ENCODE results near the gene NAPG. TPM values are rescaled to one million over a fixed set of nuclear protein-coding genes. Genes with fewer than 3 reads are reported as not detected.

Gene NAPG
- total RNA-seq, 1 experiment from 2014 or later: 28.0 TPM

DNA sequence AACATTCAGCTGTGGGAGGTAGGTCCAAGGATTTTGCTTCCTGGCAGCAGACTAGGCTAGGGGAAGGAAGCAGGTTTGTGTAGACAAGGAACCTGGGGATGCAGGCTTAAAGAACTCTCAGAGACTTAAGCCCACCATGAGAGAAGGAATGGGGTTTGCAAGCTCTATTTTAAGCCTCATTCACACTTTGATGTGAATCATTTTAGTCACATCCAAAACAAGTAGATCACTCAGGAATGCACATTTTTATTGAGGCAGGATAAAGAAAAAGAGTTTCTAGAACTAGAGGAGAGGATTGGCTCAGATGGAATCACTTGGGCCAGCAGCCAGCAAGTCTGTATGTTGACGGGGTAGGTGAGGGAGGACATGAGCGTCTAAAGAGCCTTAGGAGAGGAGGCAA is 3.3 kb upstream of the NAPG start:
- Histone ChIP-seq H3K27ac (ENCODE audit: low read depth, low read length) (no peak overlapping the region), H3K9me2 (ENCODE audit: insufficient read depth) (no peaks in the 10 kb centered on the region), H3K79me2 (ENCODE audit: insufficient read depth, low read length) (peaks cover 13% of the 10 kb centered on the region), H3K36me3 (ENCODE audit: control insufficient read depth in 1 of 2, insufficient read depth in 2 of 2, low read length in 2 of 2) (no peaks in the 10 kb centered on the region), H3K9ac (ENCODE audit: low read length) (no peak overlapping the region), H3K4me1 (ENCODE audit: control insufficient read depth in 1 of 2, insufficient read depth in 2 of 2, low read length in 2 of 2) (peaks cover 6 to 15% of the 10 kb centered on the region in 2 experiments; a peak in 3 of 4 replicates), H3K4me2 (ENCODE audit: low read length) (no peak overlapping the region), H3K4me3 (replicated peaks in 1 of 2; ENCODE audit: low read depth in 1 of 2, low read length in 2 of 2) (no peak overlapping the region), H3K9me3 (ENCODE audit: control insufficient read depth in 1 of 2, insufficient read depth in 1 of 2, low read depth in 1 of 2, low read length in 2 of 2) (no peaks in the 10 kb centered on the region), H2AFZ (ENCODE audit: low read depth, low read length, poor library complexity, severe bottlenecking) (no peak overlapping the region), H3K27me3 (ENCODE audit: insufficient read depth, low read length) (peaks cover 13% of the 10 kb centered on the region; the same call in 1 of the 2 replicates), H4K20me1 (ENCODE audit: insufficient read depth) (no peaks in the 10 kb centered on the region; the same call in 1 of the 2 replicates)
- BruUV-seq (replicated peaks): no TSS peak
- ChIA-PET POLR2A (no interaction called here), CTCF (no interaction called here), RAD21 (ENCODE audit: low non-redundant PET in 1 of 2, low total read pairs in 2 of 2, uncharacterized antibody in 2 of 2, unreplicated experiment in 2 of 2) (no interaction called here)
- DNase-seq (ENCODE audit: low read depth, low spot score) (no peak), ATAC-seq (no peak)
- intact Hi-C loops (cut with micrococcal nuclease): no loop called here
- TF ChIP-seq SP1 (IDR thresholded peaks at IDR 0.05; ENCODE audit: low read depth) (no peak), ZFX (IDR thresholded peaks at IDR 0.05) (no peak), FOSL1 (IDR thresholded peaks at IDR 0.05; ENCODE audit: low read depth) (no peak), YY1 (IDR thresholded peaks at IDR 0.05; ENCODE audit: extremely low read depth, insufficient replicate concordance, low read depth, low read length) (no peak), SRF (IDR thresholded peaks at IDR 0.05; ENCODE audit: low read depth) (no peak), POLR2AphosphoS5 (IDR thresholded peaks at IDR 0.05; ENCODE audit: low read depth, low read length) (no peak), TCF7L2 (IDR thresholded peaks at IDR 0.05; ENCODE audit: borderline replicate concordance, extremely low read depth, insufficient read depth, insufficient read length) (no peak), SIN3A (IDR thresholded peaks at IDR 0.05; ENCODE audit: low read depth) (no peak), CBX3 (IDR thresholded peaks at IDR 0.05; ENCODE audit: low read depth) (no peak), EGR1 (IDR thresholded peaks at IDR 0.05; ENCODE audit: low read depth) (no peak), POLR2A (IDR thresholded peaks at IDR 0.05; ENCODE audit: borderline replicate concordance, extremely low read depth, insufficient read depth, insufficient read length) (no peak)
- TF ChIP-seq, protein P1, sequence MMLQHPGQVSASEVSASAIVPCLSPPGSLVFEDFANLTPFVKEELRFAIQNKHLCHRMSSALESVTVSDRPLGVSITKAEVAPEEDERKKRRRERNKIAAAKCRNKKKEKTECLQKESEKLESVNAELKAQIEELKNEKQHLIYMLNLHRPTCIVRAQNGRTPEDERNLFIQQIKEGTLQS (IDR thresholded peaks at IDR 0.05): no peak
- TF ChIP-seq, protein P2, sequence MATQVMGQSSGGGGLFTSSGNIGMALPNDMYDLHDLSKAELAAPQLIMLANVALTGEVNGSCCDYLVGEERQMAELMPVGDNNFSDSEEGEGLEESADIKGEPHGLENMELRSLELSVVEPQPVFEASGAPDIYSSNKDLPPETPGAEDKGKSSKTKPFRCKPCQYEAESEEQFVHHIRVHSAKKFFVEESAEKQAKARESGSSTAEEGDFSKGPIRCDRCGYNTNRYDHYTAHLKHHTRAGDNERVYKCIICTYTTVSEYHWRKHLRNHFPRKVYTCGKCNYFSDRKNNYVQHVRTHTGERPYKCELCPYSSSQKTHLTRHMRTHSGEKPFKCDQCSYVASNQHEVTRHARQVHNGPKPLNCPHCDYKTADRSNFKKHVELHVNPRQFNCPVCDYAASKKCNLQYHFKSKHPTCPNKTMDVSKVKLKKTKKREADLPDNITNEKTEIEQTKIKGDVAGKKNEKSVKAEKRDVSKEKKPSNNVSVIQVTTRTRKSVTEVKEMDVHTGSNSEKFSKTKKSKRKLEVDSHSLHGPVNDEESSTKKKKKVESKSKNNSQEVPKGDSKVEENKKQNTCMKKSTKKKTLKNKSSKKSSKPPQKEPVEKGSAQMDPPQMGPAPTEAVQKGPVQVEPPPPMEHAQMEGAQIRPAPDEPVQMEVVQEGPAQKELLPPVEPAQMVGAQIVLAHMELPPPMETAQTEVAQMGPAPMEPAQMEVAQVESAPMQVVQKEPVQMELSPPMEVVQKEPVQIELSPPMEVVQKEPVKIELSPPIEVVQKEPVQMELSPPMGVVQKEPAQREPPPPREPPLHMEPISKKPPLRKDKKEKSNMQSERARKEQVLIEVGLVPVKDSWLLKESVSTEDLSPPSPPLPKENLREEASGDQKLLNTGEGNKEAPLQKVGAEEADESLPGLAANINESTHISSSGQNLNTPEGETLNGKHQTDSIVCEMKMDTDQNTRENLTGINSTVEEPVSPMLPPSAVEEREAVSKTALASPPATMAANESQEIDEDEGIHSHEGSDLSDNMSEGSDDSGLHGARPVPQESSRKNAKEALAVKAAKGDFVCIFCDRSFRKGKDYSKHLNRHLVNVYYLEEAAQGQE (IDR thresholded peaks at IDR 0.05; ENCODE audit: low read depth): no peak
- TF ChIP-seq, protein P3, sequence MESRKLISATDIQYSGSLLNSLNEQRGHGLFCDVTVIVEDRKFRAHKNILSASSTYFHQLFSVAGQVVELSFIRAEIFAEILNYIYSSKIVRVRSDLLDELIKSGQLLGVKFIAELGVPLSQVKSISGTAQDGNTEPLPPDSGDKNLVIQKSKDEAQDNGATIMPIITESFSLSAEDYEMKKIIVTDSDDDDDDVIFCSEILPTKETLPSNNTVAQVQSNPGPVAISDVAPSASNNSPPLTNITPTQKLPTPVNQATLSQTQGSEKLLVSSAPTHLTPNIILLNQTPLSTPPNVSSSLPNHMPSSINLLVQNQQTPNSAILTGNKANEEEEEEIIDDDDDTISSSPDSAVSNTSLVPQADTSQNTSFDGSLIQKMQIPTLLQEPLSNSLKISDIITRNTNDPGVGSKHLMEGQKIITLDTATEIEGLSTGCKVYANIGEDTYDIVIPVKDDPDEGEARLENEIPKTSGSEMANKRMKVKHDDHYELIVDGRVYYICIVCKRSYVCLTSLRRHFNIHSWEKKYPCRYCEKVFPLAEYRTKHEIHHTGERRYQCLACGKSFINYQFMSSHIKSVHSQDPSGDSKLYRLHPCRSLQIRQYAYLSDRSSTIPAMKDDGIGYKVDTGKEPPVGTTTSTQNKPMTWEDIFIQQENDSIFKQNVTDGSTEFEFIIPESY (IDR thresholded peaks at IDR 0.05; ENCODE audit: extremely low read depth, insufficient replicate concordance, low read length): no peak

All from HCT116 (cell line).